Caki2 (cell line): ENCODE data around the gene ST3GAL5. TPM values are rescaled to one million over a fixed set of nuclear protein-coding genes. Genes with fewer than 3 reads are reported as not detected.

Experiments used
- DNase-seq: peaks from one replicate; pipeline ENCODE4 v3.0.0-alpha.2; 2015; ENCODE audit warnings: low read depth
- in situ Hi-C: cut with HindIII; loops from 2 replicates; pipeline ENCODE4 v1.10.0; 2016; ENCODE audit warnings: low sequenced_read_pairs, low pct_unique_long_range_greater_than_20kb, mixed read lengths
- total RNA-seq: library from RNA; depleted of rRNA; stranded (reverse); fragments of >200 nt; shearing (Covaris generic); gene quantifications from 2 replicates; pipeline ENCODE4 v1.2.3, GENCODE V29; 2014; ENCODE audit warnings: low replicate concordance

Gene ST3GAL5
- total RNA-seq, 1 experiment from 2014 or later: 17.5 TPM

DNA sequence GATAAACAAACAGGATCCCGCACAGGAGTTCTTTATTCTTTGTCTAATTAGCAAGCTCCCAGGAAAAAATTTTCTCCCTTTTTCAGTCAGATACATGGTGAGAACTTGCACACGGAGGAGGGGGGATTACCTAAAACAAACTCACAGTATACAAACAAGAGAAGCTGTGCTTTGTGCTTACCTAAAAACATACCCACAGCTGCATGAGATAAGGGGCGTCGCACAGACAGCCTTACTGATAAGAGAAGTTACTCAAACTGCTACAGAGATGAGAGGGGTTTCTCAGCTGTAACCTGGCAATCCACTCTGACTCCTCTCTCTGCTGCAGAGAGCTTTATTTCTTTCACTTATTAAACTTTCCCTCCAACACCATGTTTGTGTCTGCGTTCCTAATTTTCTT lies 32.9 kb upstream of the ST3GAL5 start:
- DNase-seq: no peak
- in situ Hi-C loops: no loop called here

DNA sequence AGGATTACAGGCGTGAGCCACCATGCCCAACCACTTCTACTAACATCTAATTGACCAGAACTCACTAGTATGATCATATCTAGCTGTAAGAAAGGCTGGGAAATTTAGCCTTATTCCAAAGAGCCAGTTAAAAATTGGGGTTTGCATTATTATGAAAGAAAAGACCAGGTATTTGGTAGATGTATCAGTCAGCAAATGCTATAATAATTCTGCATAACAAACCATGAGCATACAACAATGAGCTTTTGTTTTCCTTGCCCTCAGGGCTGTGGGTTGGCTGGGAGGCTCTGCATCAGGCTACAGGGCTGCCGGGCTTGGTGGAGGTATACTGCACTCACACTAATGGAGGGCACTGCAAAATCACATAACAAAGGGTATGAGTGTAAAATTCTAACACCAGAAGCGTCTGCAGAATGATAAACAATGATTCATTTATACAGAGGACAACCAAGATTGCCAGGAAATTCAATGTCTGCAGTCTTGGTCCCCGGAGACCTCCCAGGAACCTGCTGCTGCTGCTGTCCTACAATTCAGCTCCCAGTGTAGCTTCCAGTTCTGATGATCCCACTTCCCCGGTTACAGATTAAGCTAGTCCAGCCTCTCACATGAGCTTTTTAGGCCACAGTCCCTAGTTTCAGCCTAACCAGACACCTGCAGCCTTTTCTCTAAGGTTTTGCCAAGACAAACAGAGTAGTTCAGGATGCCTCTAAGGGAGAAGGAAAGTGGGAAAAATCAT lies 32.2 kb upstream of the ST3GAL5 start:
- peak; percentile 46 for DNase-seq
- in situ Hi-C loops: no loop called here

DNA sequence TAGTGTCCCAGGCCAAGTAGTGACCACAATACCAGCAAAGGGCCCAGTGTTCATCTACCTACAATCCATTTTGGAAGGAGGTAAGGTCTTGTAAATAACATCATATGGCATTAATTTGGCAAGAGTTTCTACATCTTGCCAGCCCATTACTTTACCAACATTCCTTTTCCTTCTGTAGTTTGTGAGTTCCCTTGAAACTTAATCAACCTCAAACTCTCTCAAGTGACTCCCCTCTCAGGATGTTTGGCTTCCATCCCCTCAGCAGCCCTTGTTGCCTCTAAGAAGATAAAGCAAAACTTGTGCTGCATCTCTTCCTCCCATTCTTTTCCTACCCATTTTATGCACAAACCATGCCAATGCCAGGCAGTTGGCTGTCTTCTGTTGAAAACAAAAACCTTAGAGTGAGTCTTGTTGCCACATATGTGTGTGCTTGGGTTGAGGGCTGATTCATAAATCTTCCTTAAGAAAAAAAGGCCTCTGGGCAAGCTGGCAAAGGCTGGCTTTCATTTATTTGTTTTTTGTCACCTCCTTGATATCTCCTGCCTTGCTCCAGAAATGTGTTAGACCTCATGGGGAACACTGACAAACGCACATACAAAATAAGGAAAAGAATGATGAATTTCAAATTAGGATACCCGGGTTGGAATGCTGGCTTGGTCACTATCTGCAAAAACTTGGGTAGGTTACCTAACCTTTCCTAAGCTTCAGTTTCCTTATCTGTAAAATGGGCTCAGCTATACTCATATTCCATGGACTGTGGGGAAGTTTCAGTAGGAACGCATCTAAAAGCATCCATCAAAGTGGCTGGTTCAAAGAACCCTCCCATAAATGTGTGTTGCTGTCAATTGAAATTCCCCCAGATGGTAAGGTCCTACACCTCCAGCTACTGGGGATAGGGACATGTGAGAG lies 29.4 kb upstream of the ST3GAL5 start:
- DNase-seq: no peak
- in situ Hi-C loops: no loop called here

DNA sequence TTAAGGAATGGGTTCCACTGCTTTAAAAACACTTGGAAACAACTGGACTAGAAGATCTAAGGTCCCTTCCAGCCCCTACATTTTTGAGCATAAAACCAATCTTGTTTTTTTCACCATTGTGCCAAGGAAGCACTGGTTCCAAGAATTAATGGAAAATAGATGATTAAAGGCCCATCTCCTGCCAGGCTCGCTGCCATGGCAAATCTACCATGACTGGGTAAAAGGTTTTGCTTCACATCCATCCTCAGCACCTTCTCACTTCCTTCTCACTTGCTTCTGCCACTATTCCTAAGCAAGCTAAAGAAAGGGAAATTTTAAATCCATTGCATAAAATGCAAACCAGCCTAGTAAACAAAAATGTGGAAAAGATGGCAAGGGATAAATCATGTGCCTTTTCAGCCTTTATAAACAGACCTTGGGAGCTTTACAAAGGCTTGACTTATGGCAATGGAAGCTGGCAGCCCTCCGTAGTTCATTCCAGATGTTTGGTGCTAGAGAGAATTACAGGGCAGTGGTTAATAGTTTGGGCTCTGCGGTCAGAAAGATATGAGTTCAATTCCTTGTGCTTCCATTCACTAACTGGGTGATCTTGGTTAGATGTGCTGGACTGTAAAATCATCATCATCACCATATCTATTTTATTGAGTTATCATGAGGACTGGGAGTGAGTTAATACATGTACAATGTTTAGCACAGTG lies 27.0 kb upstream of the ST3GAL5 start:
- in situ Hi-C loops: no loop called here
- DNase-seq: no peak

DNA sequence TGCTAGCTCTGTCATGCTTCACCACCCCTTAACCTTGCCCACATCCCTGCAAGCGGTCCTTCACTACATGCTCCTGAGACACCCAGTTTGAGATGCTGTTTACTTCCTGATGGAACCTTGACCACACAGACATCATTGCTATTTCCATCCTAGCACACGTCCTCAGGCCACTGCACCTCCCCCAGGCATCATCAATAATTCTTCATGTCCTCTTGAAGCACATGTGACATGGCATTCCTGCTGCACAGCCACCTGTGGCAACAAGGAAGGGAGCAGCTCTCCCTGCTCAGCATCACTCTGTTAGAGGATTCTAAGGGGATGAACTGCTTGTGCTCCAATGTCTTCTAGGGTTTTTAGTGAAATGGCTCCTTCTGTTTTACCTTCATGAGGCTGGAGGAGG lies 26.1 kb upstream of the ST3GAL5 start:
- DNase-seq: peak; percentile 91
- in situ Hi-C loops: no loop called here

DNA sequence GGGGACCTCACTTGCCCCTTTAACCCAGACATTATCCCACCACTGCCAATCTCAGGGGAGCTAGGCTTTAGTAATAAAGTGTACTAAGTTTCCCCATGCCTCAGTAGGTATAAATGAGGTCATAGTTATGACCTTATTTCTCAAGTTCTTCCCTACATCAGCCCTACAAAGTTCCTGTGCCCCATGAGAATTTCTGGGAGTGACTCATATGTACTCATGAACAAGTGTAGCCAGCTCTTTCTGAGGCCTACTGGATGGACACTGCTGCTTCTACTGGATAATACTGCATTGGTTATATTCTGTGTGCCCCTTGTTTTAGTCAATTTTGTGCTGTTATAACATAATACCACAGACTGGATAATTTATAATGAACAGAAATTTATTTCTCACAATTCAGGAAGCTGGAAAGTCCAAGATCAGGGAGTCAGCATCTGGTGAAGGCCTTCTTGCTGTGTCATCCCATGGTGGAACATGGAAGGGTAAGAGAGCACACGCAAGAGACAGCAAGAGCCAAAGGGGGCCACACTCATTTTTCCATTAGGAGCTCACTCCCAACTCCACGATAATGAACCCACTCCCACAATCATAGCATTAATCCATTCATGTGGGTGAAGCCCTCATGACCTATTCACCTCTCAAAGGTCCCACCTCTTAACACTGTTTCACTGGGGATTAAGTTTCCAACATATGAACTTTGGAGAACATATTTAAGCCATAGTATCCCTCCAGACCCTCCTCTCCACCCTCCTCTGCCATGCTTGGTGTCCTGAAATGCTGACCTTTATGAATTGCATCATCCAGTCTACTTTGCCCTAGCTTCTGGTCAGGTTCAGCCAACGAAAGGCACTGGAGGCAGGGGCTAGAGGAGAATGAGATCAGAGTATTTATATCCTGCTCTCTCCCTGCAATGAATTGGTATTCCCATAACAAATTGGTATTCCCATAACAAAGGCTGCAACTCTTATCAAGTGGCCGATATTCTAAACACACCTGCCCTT lies 25.4 kb upstream of the ST3GAL5 start:
- in situ Hi-C loops: no loop called here
- no peak for DNase-seq

DNA sequence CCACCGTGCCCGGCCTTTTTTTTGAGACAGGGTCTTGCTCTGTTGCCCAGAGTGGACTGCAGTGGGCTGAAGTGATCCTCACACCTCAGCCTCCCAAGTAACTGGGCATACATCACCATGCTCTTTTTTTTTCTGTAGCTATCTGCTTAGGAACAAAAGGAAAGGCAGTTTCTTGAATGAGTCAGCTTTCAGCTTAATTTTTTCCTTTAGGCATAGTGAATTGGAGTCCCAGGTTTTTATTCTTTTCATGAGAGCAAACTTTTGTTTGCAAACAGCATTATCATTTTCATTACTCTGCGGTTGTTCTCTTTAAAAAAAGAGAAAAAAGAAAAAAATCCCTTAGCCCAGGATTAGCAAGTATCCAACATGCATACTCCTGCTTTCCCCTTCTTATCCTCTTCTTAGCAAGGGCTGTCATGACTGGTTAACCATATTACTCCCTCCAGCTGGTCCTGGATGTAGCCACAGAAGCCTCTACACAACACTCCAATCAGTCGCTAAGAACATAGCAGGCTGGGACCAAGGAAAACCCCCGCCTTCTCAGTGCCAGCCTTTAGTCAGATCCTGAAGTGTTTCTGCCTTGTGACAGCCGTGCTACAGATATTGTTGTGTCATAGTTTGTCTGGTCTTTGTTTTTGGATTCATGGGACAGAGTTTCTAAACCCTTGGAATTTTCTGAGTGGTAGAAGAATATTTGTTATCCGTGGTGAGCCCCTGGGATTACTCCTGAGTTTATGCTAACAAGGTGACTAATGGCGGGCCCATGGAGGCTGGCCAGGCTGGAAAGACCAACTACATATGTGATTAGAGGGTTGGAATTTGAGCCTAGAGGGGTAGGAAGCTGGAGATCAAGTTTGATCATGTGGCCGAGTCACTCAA lies 23.3 kb upstream of the ST3GAL5 start:
- in situ Hi-C loops: no loop called here
- peak; percentile 80 for DNase-seq

DNA sequence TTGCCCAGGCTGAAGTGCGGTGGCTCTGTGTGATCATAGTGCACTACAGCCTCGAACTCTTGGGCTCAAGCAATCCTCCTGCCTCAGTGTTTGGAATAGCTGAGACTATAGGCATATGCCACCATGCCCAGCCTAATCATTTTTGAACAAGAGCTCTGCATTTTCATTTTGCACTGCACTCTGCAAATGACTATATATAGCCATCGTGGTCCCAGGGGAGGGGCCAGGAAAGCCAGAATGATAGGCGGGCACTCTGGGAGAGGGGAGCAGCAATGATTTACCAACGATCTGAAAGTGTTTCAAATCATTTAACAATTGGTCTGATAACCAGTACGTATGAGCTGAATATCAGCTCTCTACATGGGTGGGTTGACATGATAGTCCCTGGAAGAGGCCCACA lies 22.3 kb upstream of the ST3GAL5 start:
- DNase-seq: no peak
- in situ Hi-C loops: no loop called here

DNA sequence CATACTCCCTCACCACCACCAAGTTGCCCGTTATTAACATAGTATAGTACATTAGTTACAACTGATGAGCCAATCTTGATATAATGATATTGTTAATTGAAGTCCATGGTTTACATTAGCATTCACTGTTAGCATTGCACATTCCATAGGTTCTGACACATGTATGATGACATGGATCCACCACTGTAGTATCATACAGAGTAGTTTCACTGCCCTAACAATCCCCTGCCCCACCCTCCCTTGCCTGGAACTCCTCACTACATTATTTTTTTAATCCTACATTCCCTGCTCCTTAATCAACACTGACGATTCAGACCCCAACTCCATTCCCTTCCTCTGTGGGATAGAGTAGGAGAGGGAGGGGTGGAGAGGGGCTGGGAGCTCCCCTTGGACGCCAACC lies 20.2 kb upstream of the ST3GAL5 start:
- DNase-seq: no peak
- in situ Hi-C loops: no loop called here

DNA sequence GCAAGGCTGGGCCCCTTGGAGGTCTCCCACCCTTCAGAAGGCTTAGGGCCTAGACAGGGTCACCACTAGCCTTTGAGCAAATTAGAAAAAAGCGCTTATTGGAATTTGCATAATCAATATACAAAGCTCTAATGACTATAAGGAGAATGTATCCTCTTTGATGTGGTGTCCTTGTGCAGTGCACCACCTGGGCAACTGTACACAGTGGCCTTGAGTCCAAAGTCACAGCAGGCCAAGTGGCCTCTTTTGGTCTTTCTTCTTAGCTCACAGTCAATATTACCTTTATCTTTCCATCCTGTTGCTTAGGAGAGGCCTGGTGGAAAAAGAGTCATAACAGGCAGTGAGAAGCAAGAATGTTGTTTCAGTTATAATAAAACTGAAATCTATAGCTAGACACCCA lies 19.7 kb upstream of the ST3GAL5 start:
- in situ Hi-C loops: no loop called here
- DNase-seq: no peak

DNA sequence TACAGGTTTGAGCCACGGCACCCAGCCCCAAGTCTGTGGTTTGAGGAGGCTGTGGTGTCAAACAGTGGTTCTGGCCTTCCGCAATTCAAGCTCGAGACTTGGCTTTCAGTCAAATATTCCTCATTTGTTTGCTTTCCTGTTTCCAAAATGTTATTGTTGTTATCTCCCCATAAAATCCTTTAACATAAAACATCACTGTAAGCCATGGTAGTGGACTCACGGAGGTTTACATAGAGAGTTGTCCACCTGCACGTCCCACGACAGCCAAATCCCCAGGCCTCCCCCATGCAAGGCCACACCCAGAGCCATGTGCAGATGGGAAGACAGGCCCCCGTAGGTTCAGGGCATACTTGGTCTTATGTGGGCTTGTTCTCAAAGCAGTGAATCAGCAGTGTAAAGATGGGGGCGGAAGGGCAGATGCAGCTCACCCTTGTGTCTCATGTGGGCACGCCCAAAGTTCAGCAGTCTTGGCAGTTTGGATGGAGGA lies 18.9 kb upstream of the ST3GAL5 start:
- in situ Hi-C loops: no loop called here
- DNase-seq: no peak

DNA sequence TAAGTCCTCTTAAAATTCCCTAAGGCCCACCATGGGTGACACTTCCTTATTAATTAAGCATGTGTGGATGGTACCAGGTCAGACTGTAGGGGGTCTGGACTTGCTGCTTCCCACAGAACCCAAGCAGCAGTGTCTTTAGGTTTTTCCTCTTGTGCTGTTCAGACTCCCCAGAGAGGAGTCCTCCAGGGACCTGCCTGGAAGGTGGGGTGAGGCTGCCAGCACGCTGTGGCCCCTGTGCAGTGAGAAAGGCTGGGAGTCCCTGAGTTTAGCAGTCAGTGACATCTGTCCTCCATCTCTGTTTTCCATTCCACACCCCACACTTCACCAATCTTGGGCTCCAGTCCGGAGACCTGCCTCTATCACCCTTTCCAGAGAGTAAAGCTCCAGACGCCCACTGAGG lies 18.0 kb upstream of the ST3GAL5 start:
- in situ Hi-C loops: no loop called here
- no peak for DNase-seq

DNA sequence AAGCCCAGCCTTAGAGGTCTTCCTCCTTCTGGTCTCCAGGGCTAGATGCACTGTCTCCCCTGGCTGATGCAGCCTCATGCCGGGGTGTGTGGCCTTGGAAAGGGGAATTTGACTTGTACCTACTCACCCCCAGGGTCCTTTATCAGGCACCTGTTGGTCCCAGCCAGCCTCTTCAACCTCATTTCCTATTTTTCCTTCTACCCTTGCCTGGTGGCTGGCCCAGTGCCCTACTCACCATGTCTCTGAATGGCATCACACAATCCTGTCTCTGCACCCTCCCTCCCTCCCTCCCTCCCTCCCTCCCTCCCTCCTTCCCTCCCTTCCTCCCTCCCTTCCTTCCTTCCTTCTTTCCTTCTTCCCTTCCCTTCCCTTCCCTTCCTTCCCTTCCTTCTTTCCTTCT lies 17.1 kb upstream of the ST3GAL5 start:
- in situ Hi-C loops: no loop called here
- DNase-seq: no peak

DNA sequence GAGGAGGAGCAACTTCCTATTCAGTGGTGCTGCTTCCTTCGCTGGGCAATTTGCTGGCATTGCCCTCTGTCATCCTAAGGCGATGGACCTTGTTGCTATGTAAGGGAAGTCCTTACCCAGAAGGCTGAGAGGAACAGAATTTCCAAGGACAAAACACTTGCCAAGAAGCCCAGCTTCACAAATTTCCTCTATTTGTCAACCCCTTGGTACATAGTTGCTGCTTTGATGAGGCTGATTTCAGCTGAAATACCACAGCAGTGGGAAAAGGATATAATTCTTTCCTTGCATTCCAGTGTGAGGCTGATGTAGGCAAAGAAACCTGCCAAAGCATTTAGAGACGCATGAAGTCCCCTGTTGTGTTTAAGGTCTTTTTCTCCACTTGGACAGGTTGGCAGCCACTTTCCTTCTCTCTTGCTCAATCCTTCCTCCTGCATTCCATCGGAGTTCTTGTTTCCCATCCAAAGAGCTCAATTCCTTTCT lies 16.4 kb upstream of the ST3GAL5 start:
- no peak for DNase-seq
- in situ Hi-C loops: no loop called here

DNA sequence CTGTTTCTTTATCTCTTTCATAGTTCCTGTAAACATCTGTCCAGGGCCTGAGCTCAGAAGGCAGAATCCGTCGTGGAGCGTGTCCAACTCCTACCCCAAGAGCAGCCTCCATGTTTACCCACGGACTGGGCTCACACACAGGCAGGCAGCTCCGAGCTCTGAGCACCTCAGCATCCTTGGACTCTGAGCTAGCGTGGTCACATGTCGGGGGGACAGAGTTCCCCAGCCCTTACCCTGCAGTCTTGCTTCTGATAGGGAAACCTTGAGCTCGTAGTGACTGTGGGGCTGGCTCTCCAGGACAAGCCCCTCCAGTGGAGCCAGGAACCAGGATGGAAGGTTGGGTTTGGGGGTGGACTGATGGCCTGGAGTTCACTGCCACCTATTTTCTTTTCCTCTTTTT lies 15.1 kb upstream of the ST3GAL5 start:
- no peak for DNase-seq
- in situ Hi-C loops: no loop called here

DNA sequence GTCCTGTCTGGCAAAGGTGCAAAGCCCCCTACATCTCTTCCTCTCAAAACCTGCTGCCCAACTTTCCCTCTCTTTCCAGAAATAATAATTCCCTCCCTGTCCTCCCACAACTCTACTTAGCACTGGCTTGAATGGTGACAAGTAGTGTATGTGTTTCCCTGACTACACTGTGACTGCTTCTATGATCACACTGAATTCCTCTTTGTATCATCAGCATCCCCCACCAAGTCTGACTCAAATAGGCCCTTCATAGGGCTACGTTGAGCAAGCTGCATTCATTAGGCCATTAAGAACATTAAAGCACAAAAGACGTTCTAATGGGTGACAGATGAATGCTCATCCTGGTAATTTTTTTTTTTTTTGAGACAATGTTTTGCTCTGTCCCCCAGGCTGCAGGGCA lies 13.7 kb upstream of the ST3GAL5 start:
- DNase-seq: no peak
- in situ Hi-C loops: no loop called here

DNA sequence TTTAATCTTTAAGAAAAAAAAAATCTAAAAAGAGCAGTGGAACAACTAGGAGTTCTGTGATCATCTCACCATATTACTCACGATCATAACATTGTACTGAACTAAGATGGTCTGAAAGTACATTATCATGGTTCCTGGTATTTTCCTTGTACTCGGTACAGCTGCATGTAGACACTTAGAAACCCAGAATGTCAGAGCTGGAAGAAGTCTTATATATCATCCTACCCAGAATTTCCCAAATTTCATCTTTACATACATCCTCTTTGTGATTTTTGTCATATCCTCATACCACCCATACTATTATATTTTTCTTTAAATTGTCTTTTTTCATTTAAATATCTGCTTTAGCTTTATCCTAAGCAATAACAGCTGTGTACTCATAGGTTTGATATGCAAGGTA lies 12.4 kb upstream of the ST3GAL5 start:
- no peak for DNase-seq
- in situ Hi-C loops: no loop called here
